Measurements from ENCODE around the gene NECAB2.

NECAB2 gene

DNA sequence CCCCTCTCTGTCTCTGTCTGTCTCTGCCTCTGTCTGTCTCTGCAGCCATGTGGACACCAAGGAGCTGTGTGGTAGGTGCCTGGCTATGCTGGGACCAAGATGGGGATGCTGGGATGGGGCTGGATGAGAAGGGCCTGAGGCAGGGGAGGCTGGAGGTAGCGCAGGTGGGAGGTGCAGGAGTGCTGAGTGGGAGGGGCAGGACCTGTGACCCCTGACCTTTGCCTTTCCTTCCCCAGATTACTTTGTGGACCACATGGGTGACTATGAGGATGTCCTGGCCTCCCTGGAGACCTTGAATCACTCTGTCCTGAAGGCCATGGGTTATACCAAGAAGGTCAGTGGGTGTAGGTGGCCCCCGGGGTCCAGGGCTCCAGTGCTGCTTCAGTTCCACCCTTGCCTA lies 12.8 kb downstream of the NECAB2 start:
- no peaks in the 10 kb centered on the region for H3K4me1 ChIP-seq (ENCODE audit: low read length)
- H3K4me2 ChIP-seq (ENCODE audit: low read depth, low read length) = no peak overlapping the region
- TF ChIP-seq, protein P1, sequence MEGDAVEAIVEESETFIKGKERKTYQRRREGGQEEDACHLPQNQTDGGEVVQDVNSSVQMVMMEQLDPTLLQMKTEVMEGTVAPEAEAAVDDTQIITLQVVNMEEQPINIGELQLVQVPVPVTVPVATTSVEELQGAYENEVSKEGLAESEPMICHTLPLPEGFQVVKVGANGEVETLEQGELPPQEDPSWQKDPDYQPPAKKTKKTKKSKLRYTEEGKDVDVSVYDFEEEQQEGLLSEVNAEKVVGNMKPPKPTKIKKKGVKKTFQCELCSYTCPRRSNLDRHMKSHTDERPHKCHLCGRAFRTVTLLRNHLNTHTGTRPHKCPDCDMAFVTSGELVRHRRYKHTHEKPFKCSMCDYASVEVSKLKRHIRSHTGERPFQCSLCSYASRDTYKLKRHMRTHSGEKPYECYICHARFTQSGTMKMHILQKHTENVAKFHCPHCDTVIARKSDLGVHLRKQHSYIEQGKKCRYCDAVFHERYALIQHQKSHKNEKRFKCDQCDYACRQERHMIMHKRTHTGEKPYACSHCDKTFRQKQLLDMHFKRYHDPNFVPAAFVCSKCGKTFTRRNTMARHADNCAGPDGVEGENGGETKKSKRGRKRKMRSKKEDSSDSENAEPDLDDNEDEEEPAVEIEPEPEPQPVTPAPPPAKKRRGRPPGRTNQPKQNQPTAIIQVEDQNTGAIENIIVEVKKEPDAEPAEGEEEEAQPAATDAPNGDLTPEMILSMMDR (IDR thresholded peaks at IDR 0.05; ENCODE audit: low read length) = no peak
- TF ChIP-seq EZH2 (optimal IDR thresholded peaks at IDR 0.05; ENCODE audit: low read depth, low read length) = no peak
- no peak for TF ChIP-seq EZH2phosphoT487 (IDR thresholded peaks at IDR 0.05; ENCODE audit: low read length)
- H3K27me3 ChIP-seq (replicated peaks; ENCODE audit: insufficient read depth, low read length) = peaks cover 24% of the 10 kb centered on the region
- no peaks in the 10 kb centered on the region for H3K9me3 ChIP-seq (replicated peaks; ENCODE audit: insufficient read depth, low read length)
- H2AFZ ChIP-seq (ENCODE audit: low read length) = no peak overlapping the region
- no peaks in the 10 kb centered on the region for H3K79me2 ChIP-seq (ENCODE audit: low read length)
- no peaks in the 10 kb centered on the region for H3K9me2 ChIP-seq (replicated peaks; ENCODE audit: insufficient read depth, low read length)
- no peak overlapping the region for H3K27ac ChIP-seq (ENCODE audit: low read length)
- H3K4me3 ChIP-seq (ENCODE audit: low read length) = no peak overlapping the region
- no peaks in the 10 kb centered on the region for H3F3A ChIP-seq (ENCODE audit: insufficient read depth, low read length)
- DNase-seq = no peak
- H4K20me1 ChIP-seq (ENCODE audit: insufficient read depth, low read length) = no peaks in the 10 kb centered on the region
- H3K36me3 ChIP-seq (replicated peaks; ENCODE audit: insufficient read depth, low read length) = no peaks in the 10 kb centered on the region
- no peak overlapping the region for H3K9ac ChIP-seq (ENCODE audit: low read length)

DNA sequence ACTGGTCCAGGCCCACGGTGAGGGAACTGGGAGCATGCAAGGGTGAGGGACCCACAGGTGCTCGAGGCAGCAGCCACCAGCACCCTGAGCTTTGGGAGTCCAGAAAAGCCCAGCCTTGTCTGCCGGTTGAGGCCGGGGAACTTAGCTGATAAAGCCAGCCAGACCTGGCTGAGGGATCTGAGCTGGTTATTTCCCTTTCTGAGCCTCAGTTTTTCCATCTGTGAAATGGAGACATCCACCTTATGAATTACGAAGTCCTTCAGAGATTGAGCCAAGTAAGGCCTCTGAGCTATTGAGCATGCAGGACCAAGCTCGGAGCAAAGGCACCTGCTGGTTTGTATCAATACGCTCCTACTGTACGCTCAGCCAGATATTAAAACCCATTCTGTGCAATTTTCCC lies 13.8 kb downstream of the NECAB2 start:
- no peak for TF ChIP-seq EZH2 (optimal IDR thresholded peaks at IDR 0.05; ENCODE audit: low read depth, low read length)
- TF ChIP-seq, protein P1 (IDR thresholded peaks at IDR 0.05; ENCODE audit: low read length) = no peak
- TF ChIP-seq EZH2phosphoT487 (IDR thresholded peaks at IDR 0.05; ENCODE audit: low read length) = no peak

DNA sequence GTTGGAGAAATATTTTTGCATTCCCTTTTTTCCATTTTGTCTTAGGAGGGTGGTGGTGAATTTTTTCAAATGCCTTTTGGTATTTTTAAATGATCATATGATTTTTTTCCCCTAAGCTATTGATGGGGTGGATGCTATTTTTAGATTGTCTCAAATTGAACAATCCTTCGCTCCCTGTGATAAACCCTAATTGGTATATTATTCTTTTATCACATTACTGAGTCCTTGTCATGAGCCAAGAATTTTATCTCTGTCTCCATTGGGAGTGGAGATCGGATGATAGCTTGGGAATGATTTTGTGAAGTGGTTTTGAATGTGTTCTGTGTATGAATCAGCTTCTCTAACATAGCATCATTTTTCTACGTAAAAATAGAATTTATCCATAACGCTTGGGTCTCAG lies 15.4 kb downstream of the NECAB2 start:
- H3K9ac ChIP-seq (ENCODE audit: low read length) = no peak overlapping the region
- no peaks in the 10 kb centered on the region for H3K4me1 ChIP-seq (ENCODE audit: low read length)
- H3K27me3 ChIP-seq (replicated peaks; ENCODE audit: insufficient read depth, low read length) = peaks cover 50% of the 10 kb centered on the region
- H3K4me3 ChIP-seq (ENCODE audit: low read length) = no peak overlapping the region
- no peaks in the 10 kb centered on the region for H3K79me2 ChIP-seq (ENCODE audit: low read length)
- H2AFZ ChIP-seq (ENCODE audit: low read length) = no peak overlapping the region
- no peak overlapping the region for H3K27ac ChIP-seq (ENCODE audit: low read length)
- H3K9me3 ChIP-seq (replicated peaks; ENCODE audit: insufficient read depth, low read length) = no peaks in the 10 kb centered on the region
- no peak for DNase-seq
- no peaks in the 10 kb centered on the region for H3K36me3 ChIP-seq (replicated peaks; ENCODE audit: insufficient read depth, low read length)
- no peak for TF ChIP-seq EZH2 (optimal IDR thresholded peaks at IDR 0.05; ENCODE audit: low read depth, low read length)
- TF ChIP-seq, protein P1 (IDR thresholded peaks at IDR 0.05; ENCODE audit: low read length) = no peak
- TF ChIP-seq EZH2phosphoT487 (IDR thresholded peaks at IDR 0.05; ENCODE audit: low read length) = no peak
- no peaks in the 10 kb centered on the region for H3K9me2 ChIP-seq (replicated peaks; ENCODE audit: insufficient read depth, low read length)
- no peaks in the 10 kb centered on the region for H4K20me1 ChIP-seq (ENCODE audit: insufficient read depth, low read length)
- H3F3A ChIP-seq (ENCODE audit: insufficient read depth, low read length) = no peaks in the 10 kb centered on the region
- H3K4me2 ChIP-seq (ENCODE audit: low read depth, low read length) = no peak overlapping the region

More for the DNA sequence above, 13.8 kb downstream of the NECAB2 start:
- no peak overlapping the region for H3K4me2 ChIP-seq (ENCODE audit: low read depth, low read length)
- H3K9me3 ChIP-seq (replicated peaks; ENCODE audit: insufficient read depth, low read length) = no peaks in the 10 kb centered on the region
- no peaks in the 10 kb centered on the region for H3F3A ChIP-seq (ENCODE audit: insufficient read depth, low read length)
- H3K9ac ChIP-seq (ENCODE audit: low read length) = no peak overlapping the region
- H3K36me3 ChIP-seq (replicated peaks; ENCODE audit: insufficient read depth, low read length) = no peaks in the 10 kb centered on the region
- no peaks in the 10 kb centered on the region for H3K79me2 ChIP-seq (ENCODE audit: low read length)
- DNase-seq = no peak
- H3K27ac ChIP-seq (ENCODE audit: low read length) = no peak overlapping the region
- peaks cover 34% of the 10 kb centered on the region for H3K27me3 ChIP-seq (replicated peaks; ENCODE audit: insufficient read depth, low read length)
- no peaks in the 10 kb centered on the region for H3K9me2 ChIP-seq (replicated peaks; ENCODE audit: insufficient read depth, low read length)
- no peak overlapping the region for H2AFZ ChIP-seq (ENCODE audit: low read length)
- no peaks in the 10 kb centered on the region for H3K4me1 ChIP-seq (ENCODE audit: low read length)
- no peak overlapping the region for H3K4me3 ChIP-seq (ENCODE audit: low read length)
- no peaks in the 10 kb centered on the region for H4K20me1 ChIP-seq (ENCODE audit: insufficient read depth, low read length)
